PC-3 (cell line): ENCODE results near the gene PRSS16. TPM values are rescaled to one million over a fixed set of nuclear protein-coding genes. Genes with fewer than 3 reads are reported as not detected.

ENCODE experiments used
- ATAC-seq: fragments of 200-7000 bp; cut with Tn5 transposase; 2 replicates; pipeline ENCODE4 v1.9.1; 2020; ENCODE audit warnings: mild to moderate bottlenecking, moderate library complexity
- BruUV-seq: library from RNA; stranded (reverse); fragments of 400-500 nt; replicated peaks from 2 replicates; lab custom pipeline; 2021; lab: Mats Ljungman, UMichigan
- CTCF ChIA-PET: fragments of 300-600 bp; sonication (Branson Sonifier 250); formaldehyde crosslinking; loops from one replicate; lab custom pipeline; 2022; ENCODE audit warnings: antibody characterized with exemption; lab: Charles Lee
- POLR2A ChIA-PET: fragments of 300-600 bp; sonication (Branson Sonifier 250); formaldehyde crosslinking; loops from one replicate; lab custom pipeline; 2022; ENCODE audit warnings: antibody characterized with exemption; ENCODE audit not compliant: unreplicated experiment; lab: Charles Lee
- DNase-seq: peaks from one replicate; pipeline ENCODE4 v3.0.0-alpha.2; 2015
- H2AFZ ChIP-seq: fragments of 300-600 bp; sonication (generic); 2 replicates; pipeline ENCODE4 v1.6.0; 2016; ENCODE audit warnings: antibody characterized with exemption, low read length
- H3F3A ChIP-seq: fragments of 300-600 bp; sonication (generic); one replicate; pipeline ENCODE4 v1.6.0; 2017; ENCODE audit warnings: antibody characterized with exemption, low read length, control low read depth, mild to moderate bottlenecking; ENCODE audit not compliant: unreplicated experiment
- H3K27ac ChIP-seq: fragments of 300-600 bp; sonication (generic); 2 replicates; pipeline ENCODE4 v1.5.1; 2016; ENCODE audit warnings: mild to moderate bottlenecking, low read length
- H3K27me3 ChIP-seq: fragments of 300-600 bp; sonication (generic); 2 replicates; pipeline ENCODE4 v1.6.1; 2016; ENCODE audit warnings: low read length, mixed read lengths
- H3K36me3 ChIP-seq: fragments of 300-600 bp; sonication (generic); 2 replicates; pipeline ENCODE4 v1.6.1; 2016; ENCODE audit warnings: low read depth, mixed run types, low read length, mixed read lengths
- H3K4me1 ChIP-seq: fragments of 300-600 bp; sonication (generic); 2 replicates; pipeline ENCODE4 v1.5.1; 2016; ENCODE audit warnings: low read length; ENCODE audit not compliant: insufficient read depth
- H3K4me2 ChIP-seq: fragments of 300-600 bp; sonication (generic); 2 replicates; pipeline ENCODE4 v1.6.0; 2016; ENCODE audit warnings: low read length
- H3K4me3 ChIP-seq: fragments of 300-600 bp; sonication (generic); 2 replicates; pipeline ENCODE4 v1.5.1; 2016; ENCODE audit warnings: mild to moderate bottlenecking, low read length, mixed read lengths
- H3K79me2 ChIP-seq: fragments of 300-600 bp; sonication (generic); 2 replicates; pipeline ENCODE4 v1.6.1; 2017; ENCODE audit warnings: low read length, mixed read lengths
- H3K9ac ChIP-seq: fragments of 300-600 bp; sonication (generic); 2 replicates; pipeline ENCODE4 v1.6.0; 2016; ENCODE audit warnings: mild to moderate bottlenecking, low read length
- H3K9me2 ChIP-seq: fragments of 300-600 bp; sonication (generic); replicated peaks from 2 replicates; pipeline ENCODE4 v1.6.1; 2016; ENCODE audit warnings: mixed run types, low read length, mixed read lengths
- H3K9me3 ChIP-seq: fragments of 300-600 bp; sonication (generic); 2 replicates; pipeline ENCODE4 v1.6.1; 2016; ENCODE audit warnings: low read length, mixed read lengths
- H4K20me1 ChIP-seq: fragments of 300-600 bp; sonication (generic); 2 replicates; pipeline ENCODE4 v1.6.1; 2016; ENCODE audit warnings: low read length, mixed read lengths
- CTCF ChIP-seq: fragments of 300-600 bp; sonication (generic); conservative IDR thresholded peaks from 2 replicates; pipeline ENCODE4 v1.5.1; 2017; ENCODE audit warnings: antibody characterized with exemption, low read depth, mild to moderate bottlenecking, low read length
- EZH2 ChIP-seq: fragments of 300-600 bp; sonication (generic); IDR thresholded peaks from one replicate; pipeline ENCODE4 v1.6.1; 2017; ENCODE audit warnings: antibody characterized with exemption, mild to moderate bottlenecking, low read length; ENCODE audit not compliant: unreplicated experiment
- EZH2phosphoT487 ChIP-seq: fragments of 300-600 bp; sonication (generic); IDR thresholded peaks from 2 replicates; pipeline ENCODE4 v1.6.1; 2018; ENCODE audit warnings: mild to moderate bottlenecking, antibody characterized with exemption, low read length, borderline replicate concordance
- intact Hi-C: fragments of 100-400 bp; cut with micrococcal nuclease; formaldehyde crosslinking; loops from 2 replicates; pipeline ENCODE4 v1.9.0; 2023
- total RNA-seq: library from RNA; depleted of rRNA; stranded (reverse); fragments of >200 nt; gene quantifications from 2 replicates; pipeline ENCODE4 v1.2.3, GENCODE V29; 2014

Gene PRSS16
- total RNA-seq, 1 experiment from 2014 or later: 7.3 TPM

DNA sequence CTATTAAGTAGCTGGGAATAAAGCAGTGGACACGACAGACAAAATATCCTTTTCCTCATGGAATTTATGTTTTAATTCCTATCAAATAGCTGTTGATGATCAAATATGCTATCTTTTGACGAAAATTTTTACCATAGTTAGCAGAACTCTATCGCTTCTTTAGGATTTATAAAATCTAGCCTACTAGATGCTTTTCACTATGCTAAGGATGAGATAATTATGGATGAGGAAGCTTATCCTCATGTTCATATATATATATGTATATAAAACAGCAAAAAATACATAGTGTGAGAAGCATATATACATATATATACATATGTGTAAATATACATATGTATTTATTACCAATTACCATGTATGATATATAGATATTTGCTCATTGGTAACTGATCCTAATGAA lies 12.9 kb upstream of the PRSS16 start:
- Histone ChIP-seq H3K9me2 (no peaks in the 10 kb centered on the region), H2AFZ (no peak overlapping the region), H3K9me3 (no peaks in the 10 kb centered on the region), H3K27ac (no peak overlapping the region), H3K4me3 (no peak overlapping the region), H3F3A (peaks cover 6% of the 10 kb centered on the region), H3K9ac (no peak overlapping the region), H3K4me1 (peaks cover 5% of the 10 kb centered on the region; the same call in 1 of the 2 replicates), H3K79me2 (no peaks in the 10 kb centered on the region), H4K20me1 (no peaks in the 10 kb centered on the region), H3K36me3 (no peaks in the 10 kb centered on the region), H3K27me3 (no peaks in the 10 kb centered on the region), H3K4me2 (no peak overlapping the region)
- BruUV-seq: no TSS peak
- intact Hi-C loops: no loop called here
- no peak for TF ChIP-seq EZH2
- no peak for TF ChIP-seq CTCF
- no peak for TF ChIP-seq EZH2phosphoT487
- ATAC-seq: no peak
- DNase-seq: no peak
- POLR2A ChIA-PET: no interaction called here
- CTCF ChIA-PET: no interaction called here

DNA sequence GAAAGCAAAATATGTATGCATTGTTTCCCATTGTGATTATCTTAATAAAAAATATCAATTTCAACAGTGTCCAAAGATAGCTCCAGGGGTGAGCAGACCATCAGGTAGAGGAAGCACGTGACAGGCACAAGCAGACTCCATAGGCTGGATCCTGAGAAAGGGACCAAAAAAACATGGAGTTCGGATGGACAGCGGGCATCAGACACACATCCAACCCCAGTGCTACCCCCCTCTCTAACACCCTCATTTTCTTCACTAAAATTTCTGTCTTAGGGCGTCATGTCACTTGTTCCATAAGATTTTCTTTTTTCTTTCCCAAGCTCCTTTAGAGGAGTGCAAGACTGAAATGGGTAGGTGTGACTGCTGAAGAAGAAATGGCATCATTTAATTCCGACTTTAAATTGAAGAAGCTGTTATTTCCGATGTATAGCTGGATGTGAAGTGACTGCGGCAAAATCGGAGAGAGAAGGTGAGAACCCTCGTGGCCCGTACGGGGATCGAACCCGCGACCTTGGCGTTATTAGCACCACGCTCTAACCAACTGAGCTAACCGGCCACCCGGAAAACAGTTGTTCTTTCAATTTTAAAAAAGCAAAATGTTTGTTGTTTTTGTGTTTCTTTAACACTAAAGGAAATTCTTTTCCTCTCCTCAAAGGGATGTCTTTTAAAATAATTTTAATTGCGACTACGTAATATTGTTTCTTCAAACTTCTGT lies 10.3 kb upstream of the PRSS16 start:
- POLR2A ChIA-PET: interaction anchor here (1.2 kb wide), 1 partner anchor 15 kb away, joined by 9 read pairs; no protein-coding TSS in a partner anchor
- ATAC-seq (peak; percentile 34), DNase-seq (peak; percentile 73)
- Histone ChIP-seq H3K9me2 (no peaks in the 10 kb centered on the region), H3K36me3 (no peaks in the 10 kb centered on the region), H3K4me1 (peaks cover 11% of the 10 kb centered on the region; the same call in 1 of the 2 replicates), H3K27ac (peak overlapping the region; percentile 34; the same call in 1 of the 2 replicates), H3K4me2 (peak overlapping the region; percentile 77), H3K9me3 (no peaks in the 10 kb centered on the region), H4K20me1 (no peaks in the 10 kb centered on the region), H3K4me3 (peak overlapping the region; percentile 62), H3K9ac (no peak overlapping the region), H3K79me2 (no peaks in the 10 kb centered on the region), H3F3A (peaks cover 6% of the 10 kb centered on the region), H2AFZ (peak overlapping the region; percentile 37; the same call in 1 of the 2 replicates), H3K27me3 (no peaks in the 10 kb centered on the region)
- no TSS peak for BruUV-seq
- intact Hi-C loops: no loop called here
- CTCF ChIA-PET: no interaction called here
- TF ChIP-seq CTCF (no peak), EZH2 (no peak), EZH2phosphoT487 (no peak)
